Measurements from ENCODE around the gene CPSF4.

DNA sequence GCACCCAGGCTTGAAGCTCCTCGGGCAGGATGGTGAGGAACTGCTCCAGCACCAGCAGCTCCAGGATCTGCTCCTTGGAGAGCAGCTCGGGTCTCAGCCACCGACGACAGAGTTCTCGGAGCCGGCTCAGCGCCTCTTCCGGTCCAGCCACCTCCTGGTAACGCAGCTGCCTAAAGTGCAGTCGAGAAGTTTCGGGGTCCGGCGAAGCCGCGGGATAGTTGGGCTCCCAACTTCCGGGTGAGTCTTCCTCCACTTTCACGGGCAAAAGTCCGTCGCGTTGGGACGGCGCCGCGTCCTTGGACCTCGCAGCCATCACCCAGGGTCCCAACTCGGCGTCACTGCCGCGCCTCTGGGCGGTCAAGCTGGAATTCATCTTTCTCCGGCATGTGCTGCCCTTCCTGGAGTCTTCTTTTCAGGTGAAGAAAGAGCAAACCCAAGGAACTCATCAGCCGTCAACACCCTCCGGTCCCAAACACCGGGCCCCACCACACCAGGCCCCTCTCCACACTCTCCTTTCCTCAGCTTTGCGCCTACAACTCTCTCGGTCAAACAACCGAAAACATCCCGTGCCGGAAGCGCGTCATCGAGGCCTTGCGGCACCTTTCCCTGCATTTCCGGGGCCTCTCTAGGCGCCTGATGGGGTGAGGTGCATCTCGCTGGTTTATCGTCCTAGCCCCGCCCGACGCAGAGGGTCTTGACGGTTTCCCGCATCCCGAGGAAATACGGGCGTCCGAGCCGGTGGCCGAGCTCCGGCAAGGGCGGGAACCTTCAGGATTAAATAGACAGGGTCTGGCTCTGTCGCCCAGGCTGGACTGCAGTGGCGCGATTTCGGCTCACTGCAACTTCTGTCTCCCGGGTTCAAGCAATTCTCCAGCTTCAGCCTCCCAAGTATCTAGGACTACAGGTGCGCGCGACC, 61.2 kb downstream of the CPSF4 start, which contains the start of gene ZNF394:
- TF ChIP-seq BHLHE40 (IDR thresholded peaks at IDR 0.05; ENCODE audit: borderline replicate concordance) (no peak), SUZ12 (IDR thresholded peaks at IDR 0.05) (no peak), FOXK2 (IDR thresholded peaks at IDR 0.05) (no peak), SP1 (IDR thresholded peaks at IDR 0.05) (no peak), TARDBP (IDR thresholded peaks at IDR 0.05) (no peak), HDGF (IDR thresholded peaks at IDR 0.05; ENCODE audit: borderline replicate concordance) (no peak), L3MBTL2 (conservative IDR thresholded peaks at IDR 0.05) (peak; percentile 60; the same call in 1 of the 2 replicates), ARNT (IDR thresholded peaks at IDR 0.05) (no peak), NFRKB (IDR thresholded peaks at IDR 0.05) (no peak), FOXM1 (IDR thresholded peaks at IDR 0.05; ENCODE audit: borderline replicate concordance) (no peak), CTBP1 (IDR thresholded peaks at IDR 0.05; ENCODE audit: borderline replicate concordance) (0 out of 2 replicates have a peak, but pooled peaks have one; percentile 37), LEF1 (IDR thresholded peaks at IDR 0.05; ENCODE audit: borderline replicate concordance) (no peak)
- TF ChIP-seq, protein P1, sequence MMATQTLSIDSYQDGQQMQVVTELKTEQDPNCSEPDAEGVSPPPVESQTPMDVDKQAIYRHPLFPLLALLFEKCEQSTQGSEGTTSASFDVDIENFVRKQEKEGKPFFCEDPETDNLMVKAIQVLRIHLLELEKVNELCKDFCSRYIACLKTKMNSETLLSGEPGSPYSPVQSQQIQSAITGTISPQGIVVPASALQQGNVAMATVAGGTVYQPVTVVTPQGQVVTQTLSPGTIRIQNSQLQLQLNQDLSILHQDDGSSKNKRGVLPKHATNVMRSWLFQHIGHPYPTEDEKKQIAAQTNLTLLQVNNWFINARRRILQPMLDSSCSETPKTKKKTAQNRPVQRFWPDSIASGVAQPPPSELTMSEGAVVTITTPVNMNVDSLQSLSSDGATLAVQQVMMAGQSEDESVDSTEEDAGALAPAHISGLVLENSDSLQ (IDR thresholded peaks at IDR 0.05): no peak
